Activated CD4-positive, alpha-beta T cell treated with anti-CD3 and anti-CD28 coated beads, Interleukin-2, amount 50 U/mL, for 48 hours (primary cell): ENCODE data around the gene SDF2.
"Not testable (repeated sequence)": the region's sequence is repeated elsewhere in the genome, so short reads cannot be mapped to it uniquely, and the experiment has no call there.

ENCODE experiments used
- DNase-seq, 2 experiments: peaks; one replicate each; pipeline ENCODE4 v3.0.0-alpha.2; 2020

Gene SDF2

GRCh38 chr17:28626818-28627217 lies 34.9 kb downstream of the SDF2 start:
- DNase-seq, result no peak

DNA sequence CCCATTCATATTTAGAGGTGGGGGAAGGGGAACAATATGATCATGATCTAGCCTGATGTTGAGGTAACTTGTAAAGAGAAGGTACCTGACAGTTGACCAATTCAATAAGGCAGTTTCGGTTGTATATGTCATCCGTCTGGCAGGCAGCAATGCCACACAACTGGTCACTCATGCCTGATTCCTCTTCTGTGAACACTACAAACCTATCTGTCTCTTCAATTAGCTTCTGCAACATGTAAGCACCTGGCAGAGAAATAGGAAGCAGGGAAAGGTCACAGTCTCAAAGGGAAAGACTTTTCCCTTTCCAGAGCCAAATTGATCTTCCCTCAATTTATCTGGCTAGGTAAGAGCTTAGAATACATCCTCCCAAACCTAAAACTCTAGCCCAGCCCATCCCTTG lies 37.6 kb downstream of the SDF2 start:
- no peak for DNase-seq

DNA sequence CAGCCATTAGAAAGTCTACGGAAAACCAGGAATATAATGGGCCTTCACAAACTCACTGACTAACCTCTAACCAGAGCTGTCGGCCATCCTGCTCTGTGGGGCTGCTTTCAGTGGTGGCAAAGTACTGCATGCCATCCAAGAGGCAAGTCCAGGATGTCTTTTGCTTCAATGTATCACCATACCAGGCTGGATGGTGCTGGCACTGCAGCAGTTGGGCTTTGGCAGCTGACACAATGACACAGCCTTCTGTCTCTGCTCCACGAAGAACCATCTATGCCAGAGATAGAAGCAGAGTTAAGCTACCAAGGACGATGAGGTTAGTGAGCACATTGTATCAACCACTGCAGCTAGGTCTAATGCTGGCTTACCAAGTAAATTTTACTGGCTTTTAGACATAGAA lies 38.0 kb downstream of the SDF2 start:
- no peak for DNase-seq

DNA sequence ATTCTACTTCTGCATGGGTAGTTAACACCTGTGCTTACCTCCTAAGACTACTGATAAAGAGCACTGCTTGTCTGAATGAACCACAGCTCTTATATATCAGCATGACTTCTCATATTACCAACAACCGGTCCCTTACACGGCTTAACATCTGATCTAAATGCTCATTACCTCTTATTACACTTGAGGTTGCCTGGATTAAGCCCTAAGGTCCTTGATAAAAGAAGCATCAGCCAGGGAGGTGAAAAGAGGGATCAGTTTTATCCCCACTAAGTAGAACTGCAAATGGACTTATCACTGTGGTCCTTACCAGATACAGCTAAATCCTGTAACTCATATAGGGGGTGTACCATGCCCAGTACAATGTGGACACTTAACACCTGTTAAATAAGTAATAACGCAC lies 39.5 kb downstream of the SDF2 start:
- DNase-seq, result no peak

- DNase-seq, result no peak
Measured at GRCh38 chr17:28620010-28620409, 41.7 kb downstream of the SDF2 start.

DNA sequence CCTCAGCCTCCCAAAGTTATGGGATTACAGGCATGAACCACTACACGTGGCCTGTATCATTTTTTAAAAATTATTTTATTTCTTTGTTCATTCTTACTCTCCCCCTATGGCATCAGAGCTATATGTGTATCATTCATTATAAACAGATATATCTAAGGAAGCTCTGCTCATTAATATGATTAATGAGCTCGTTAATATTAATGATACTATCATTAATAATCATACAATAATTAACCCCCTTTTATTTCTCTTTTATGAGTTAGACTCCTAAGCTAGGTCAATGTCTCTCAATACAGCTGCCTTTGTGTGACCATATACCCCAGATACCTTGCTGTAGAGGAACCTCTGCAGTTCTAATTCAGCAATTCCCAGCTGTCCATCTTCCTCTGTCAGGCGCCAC lies 43.2 kb downstream of the SDF2 start:
- no peak for DNase-seq

DNA sequence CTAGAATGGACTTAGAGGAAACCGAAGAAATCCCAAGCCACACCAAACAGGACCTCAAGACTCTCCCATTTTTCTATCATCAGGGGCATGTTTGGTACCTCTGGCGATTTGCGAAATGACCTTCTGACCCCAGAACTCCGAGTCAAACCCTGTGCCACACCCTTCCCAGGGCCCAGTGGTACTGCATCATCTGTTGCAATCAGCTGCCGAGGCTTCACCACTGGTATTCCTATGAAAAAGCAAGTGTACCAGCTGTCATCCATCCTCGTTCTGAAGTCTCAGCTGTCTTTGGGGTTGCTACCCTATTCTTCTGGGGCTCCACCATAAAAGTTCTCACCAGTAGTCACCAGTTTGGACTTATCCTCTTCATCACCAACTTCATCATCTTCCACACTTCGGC lies 45.4 kb downstream of the SDF2 start:
- DNase-seq, result no peak

DNA sequence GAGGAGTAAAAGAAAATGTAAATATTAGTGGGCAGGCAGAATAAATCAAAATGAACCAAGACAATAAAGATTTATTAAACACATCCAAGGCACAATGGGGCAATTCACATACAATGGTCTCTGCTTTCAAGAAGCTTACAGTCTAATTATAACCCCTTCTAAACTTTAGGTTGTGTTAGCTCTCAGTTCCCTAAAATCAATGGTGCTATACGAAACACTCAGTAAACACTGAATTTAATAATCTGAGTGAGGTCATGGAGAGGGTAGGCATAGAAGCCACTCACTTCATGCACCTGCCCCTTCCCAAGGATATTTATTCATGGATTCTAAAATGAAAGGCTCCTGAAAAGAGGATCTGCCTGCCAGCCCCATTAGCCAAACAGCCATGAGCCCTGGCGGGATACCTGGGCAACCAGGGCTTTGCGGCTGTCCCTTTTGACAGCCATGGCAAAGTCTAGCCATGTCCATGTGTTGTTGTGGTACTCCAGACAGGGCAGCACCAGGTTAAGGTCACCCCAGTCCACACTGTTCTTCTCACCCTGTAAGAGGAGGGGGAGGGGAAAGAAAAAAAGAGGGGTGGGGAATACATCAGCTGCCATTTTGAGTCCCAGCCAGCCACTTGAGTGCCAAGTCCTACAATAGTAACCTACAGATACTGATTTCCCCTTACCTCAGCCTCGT lies 46.3 kb downstream of the SDF2 start:
- DNase-seq, result no peak

- DNase-seq, result no peak
Measured at GRCh38 chr17:28613931-28614381, 47.8 kb downstream of the SDF2 start, which contains the start of gene RSKR. Gene RSKR, minus strand, starts transcription at chr17:28614185. Its CDS starts 24 bp downstream, at chr17:28614161.

DNA sequence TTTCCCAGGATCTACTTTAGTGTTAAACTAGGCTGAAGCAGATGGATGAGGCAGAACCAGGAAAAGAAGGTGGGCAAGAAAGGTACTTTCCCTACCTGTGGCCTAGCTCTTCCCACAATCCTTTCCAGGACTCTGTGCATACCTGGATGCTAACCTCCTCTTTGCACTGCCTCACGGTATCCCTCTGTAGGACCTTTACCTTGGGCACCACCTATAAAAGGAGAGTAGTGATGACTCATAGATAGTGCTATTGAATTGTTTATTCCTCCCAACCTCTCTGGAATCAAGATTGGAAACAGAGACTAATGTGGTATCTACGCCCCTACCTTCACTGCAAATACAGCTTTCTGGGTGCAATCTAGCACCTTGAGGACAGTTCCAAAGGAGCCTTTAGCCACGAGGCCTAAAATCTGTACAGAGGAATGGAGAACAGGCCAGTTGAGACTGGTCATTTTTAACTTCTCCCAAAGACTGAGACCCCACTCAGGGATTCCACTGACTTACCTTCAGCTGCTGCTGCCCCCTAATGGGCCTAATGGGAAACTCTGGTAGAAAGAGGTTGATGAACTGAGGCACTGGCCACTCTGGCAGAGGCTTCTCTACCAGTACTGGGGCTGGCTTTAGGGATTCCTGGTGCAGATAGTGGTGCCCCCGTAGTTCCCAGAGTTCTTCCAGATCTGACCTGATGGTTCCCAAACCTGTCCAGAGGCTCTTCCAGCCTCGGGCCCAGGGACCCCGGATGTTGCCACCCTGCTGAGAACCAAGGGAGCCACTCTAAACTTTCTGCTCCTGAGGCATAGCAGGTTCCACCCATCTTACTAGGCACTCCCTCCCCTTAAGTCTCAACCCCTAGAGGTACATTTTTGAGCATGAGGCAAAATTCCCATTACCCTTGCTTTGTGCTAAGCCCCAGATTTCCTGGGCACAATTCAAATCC lies 48.5 kb downstream of the SDF2 start:
- peak; percentile 24 to 41 for DNase-seq

GRCh38 chr17:28612531-28612930 lies 49.2 kb downstream of the SDF2 start:
- DNase-seq, result no peak

DNA sequence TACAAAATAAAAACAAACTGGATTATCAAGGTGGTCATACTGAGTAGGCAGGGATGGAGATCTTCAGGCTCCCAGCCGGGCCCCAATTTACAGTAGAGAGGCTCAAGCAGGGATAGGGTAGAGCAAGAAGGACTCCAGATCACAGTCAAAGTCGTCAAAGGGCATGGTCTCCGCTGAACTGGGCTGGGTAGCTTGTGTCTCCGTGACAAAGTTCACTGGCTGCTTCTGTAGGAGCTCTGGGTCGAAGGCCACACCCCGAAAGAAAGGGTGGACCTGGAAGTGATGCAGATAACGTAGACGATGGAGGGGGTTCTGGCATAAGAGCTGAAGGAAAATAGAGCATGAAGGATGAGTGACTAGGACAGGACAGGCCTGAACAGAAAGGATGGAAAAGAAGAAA lies 51.3 kb downstream of the SDF2 start:
- no peak for DNase-seq

- not testable (repeated sequence) for DNase-seq
Measured at GRCh38 chr17:28604031-28604430, 57.7 kb downstream of the SDF2 start.

- DNase-seq, result peak; percentile 71 to 81
Measured at GRCh38 chr17:28599311-28600184, 62.2 kb downstream of the SDF2 start.

DNA sequence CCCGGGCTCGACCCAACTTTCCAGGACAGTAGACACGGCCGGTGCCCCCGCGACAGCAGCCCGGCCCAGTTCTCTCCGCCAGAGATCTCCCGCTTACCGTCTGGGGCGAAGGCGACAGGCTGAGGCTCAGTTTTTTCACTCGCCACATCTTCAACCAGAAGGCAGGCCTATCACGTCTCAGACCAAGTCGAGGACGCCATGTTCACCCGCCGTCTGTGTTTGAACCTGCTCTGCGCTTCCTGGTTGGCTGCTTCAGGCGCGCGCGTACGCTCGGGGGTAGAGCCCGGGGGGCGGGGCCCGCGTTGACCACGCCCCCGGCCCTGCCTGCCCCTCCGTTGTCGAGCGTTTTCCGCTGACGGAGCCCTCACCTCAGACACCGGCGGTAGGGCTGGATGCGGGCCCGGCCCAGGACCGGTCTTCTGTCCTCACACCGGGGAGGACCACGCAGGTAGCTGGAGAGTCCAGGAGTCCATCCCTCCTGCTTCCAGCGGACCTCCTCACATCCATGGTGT lies 62.9 kb downstream of the SDF2 start, which contains the start of gene SPAG5:
Gene SPAG5 (minus strand): TSS at position 227 of the 512 bp plus-strand sequence. CDS start 79 bp downstream, at position 148.
- DNase-seq, result peak; percentile 92 to 94

DNA sequence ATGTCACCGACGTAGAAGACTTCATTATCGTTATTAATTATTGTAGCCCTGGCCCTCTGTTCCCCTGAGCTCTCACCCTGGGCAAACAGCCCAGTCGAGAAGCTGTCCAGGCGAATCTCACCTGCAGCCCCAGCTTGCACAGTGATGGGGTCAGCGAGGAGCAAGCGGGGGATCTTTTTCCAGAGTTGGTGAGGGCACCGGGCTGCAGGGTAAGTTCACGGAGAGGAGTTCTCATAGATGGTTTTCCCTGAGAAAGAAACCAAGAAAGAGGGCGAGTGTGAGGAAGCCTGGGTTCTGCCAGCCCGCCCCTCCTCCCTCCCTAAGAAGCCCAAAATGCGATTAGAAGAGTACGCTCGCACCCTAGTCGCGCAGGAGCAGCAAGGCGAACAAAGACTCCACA lies 63.3 kb downstream of the SDF2 start:
- no peak for DNase-seq
